OCI-LY3 (cell line): Measurements from ENCODE around the gene TMOD2.

Experiments used
- H2AFZ ChIP-seq: fragments of 200-600, 300-600 bp; shearing (Covaris generic); 2 replicates; pipeline ENCODE4 v1.6.0; 2014; ENCODE audit warnings: antibody characterized with exemption, low read depth, low read length
- H3K27ac ChIP-seq: fragments of 200-600, 300-600 bp; sonication (generic); 2 replicates; pipeline ENCODE4 v1.5.1; 2014; ENCODE audit warnings: mild to moderate bottlenecking, low read length, moderate library complexity, mixed read lengths
- H3K27me3 ChIP-seq: fragments of 200-600, 300-600 bp; sonication (generic); 2 replicates; pipeline ENCODE4 v1.6.1; 2014; ENCODE audit warnings: low read depth, low read length, mixed read lengths
- H3K36me3 ChIP-seq: fragments of 200-600, 300-600 bp; sonication (generic); replicated peaks from 2 replicates; pipeline ENCODE3; 2014; ENCODE audit warnings: low read depth, low read length, mixed read lengths
- H3K4me1 ChIP-seq: fragments of 300-600, 200-600 bp; sonication (generic); 2 replicates; pipeline ENCODE4 v1.6.1; 2014; ENCODE audit warnings: low read length, mixed read lengths
- H3K4me2 ChIP-seq: fragments of 200-600, 300-600 bp; sonication (generic); 2 replicates; pipeline ENCODE4 v1.6.1; 2014; ENCODE audit warnings: low read length, mixed read lengths
- H3K4me3 ChIP-seq: fragments of 300-600, 200-600 bp; sonication (generic); 2 replicates; pipeline ENCODE4 v1.5.1; 2014; ENCODE audit warnings: antibody characterized with exemption, mild to moderate bottlenecking, low read length, moderate library complexity
- H3K79me2 ChIP-seq: fragments of 300-600, 200-600 bp; shearing (Covaris generic); 2 replicates; pipeline ENCODE4 v1.6.1; 2014; ENCODE audit warnings: mild to moderate bottlenecking, low read length, mixed read lengths
- H3K9ac ChIP-seq: fragments of 300-600, 200-600 bp; shearing (Covaris generic); 2 replicates; pipeline ENCODE4 v1.6.0; 2014; ENCODE audit warnings: mild to moderate bottlenecking, low read length, moderate library complexity
- H3K9me3 ChIP-seq: fragments of 200-600, 300-600 bp; shearing (Covaris generic); 2 replicates; pipeline ENCODE4 v1.6.1; 2014; ENCODE audit warnings: low read length, mixed read lengths; ENCODE audit not compliant: insufficient read depth
- H4K20me1 ChIP-seq: fragments of 200-600, 300-600 bp; sonication (generic); 2 replicates; pipeline ENCODE4 v1.6.1; 2016; ENCODE audit warnings: low read length, mixed read lengths; ENCODE audit not compliant: insufficient read depth
- CTCF ChIP-seq: fragments of 200-600, 300-600 bp; sonication (generic); IDR thresholded peaks from 2 replicates; pipeline ENCODE4 v1.5.1; 2014; ENCODE audit warnings: antibody characterized with exemption, low read length, low read depth
- EZH2phosphoT487 ChIP-seq: fragments of 200-600 bp; shearing (Covaris generic); IDR thresholded peaks from 2 replicates; pipeline ENCODE4 v1.6.1; 2018; ENCODE audit warnings: antibody characterized with exemption, mixed run types, low read depth

The TMOD2 gene

DNA sequence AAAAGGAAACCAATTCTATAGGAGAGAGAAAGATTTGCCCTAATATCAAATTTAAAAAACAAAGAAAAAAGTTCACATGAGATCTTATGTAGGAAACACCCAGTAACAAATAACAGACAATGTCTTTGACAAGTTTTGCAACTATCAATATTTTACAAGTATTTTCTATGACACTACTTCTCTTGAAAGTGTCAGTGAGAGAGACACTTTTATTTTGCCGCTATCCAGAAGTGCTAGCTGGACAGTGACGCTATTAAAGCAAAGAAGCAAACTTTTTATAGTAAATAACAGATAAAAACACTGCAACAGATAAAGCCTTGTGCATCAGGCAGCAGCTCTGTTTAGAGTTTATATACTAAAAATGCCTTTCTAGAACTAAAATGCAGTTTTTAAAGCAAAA is 27.2 kb upstream of the TMOD2 start:
- Histone ChIP-seq H3K27me3 (no peaks in the 10 kb centered on the region), H3K9ac (no peak overlapping the region), H3K4me2 (no peak overlapping the region), H4K20me1 (peaks cover 29% of the 10 kb centered on the region), H2AFZ (no peak overlapping the region), H3K4me3 (no peak overlapping the region), H3K36me3 (peaks cover 34% of the 10 kb centered on the region), H3K27ac (no peak overlapping the region), H3K79me2 (peaks cover 39% of the 10 kb centered on the region), H3K9me3 (no peaks in the 10 kb centered on the region), H3K4me1 (peaks cover 30% of the 10 kb centered on the region)
- no peak for TF ChIP-seq EZH2phosphoT487
- no peak for TF ChIP-seq CTCF

DNA sequence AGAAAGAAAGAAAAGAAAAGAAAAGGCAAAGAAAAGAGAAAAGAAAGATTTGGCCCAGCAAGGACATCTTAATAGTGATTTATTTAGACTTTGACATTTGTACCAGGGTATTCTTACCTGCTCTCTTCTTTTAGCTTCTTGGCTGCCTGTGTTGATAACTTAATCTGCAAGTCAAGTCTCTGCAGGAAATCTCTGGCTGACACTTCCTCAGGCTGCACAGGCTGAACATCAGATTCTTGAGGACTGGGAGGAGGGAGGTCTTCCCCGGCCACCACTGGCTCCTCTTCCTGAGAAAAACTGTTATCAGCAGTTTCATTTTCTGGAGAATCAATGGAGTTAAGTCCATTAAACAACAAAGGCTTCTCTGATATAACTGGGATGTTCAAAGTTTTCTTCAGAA is 26.7 kb upstream of the TMOD2 start:
- Histone ChIP-seq H2AFZ (no peak overlapping the region), H3K79me2 (peaks cover 43% of the 10 kb centered on the region), H3K27ac (no peak overlapping the region), H3K4me2 (no peak overlapping the region), H3K27me3 (no peaks in the 10 kb centered on the region), H3K9me3 (no peaks in the 10 kb centered on the region), H3K36me3 (peaks cover 36% of the 10 kb centered on the region), H3K4me1 (peaks cover 31% of the 10 kb centered on the region), H4K20me1 (peaks cover 31% of the 10 kb centered on the region), H3K9ac (no peak overlapping the region), H3K4me3 (no peak overlapping the region)
- TF ChIP-seq EZH2phosphoT487 (no peak), CTCF (no peak)

GRCh38 chr15:51726302-51727073 is 24.9 kb upstream of the TMOD2 start:
- peaks cover 41% of the 10 kb centered on the region for H3K36me3 ChIP-seq
- H3K4me1 ChIP-seq: peaks cover 50% of the 10 kb centered on the region
- H4K20me1 ChIP-seq: peaks cover 40% of the 10 kb centered on the region
- H3K9ac ChIP-seq: no peak overlapping the region
- H3K4me3 ChIP-seq: no peak overlapping the region
- H2AFZ ChIP-seq: no peak overlapping the region
- H3K9me3 ChIP-seq: no peaks in the 10 kb centered on the region
- TF ChIP-seq EZH2phosphoT487: no peak
- no peak for TF ChIP-seq CTCF
- peak overlapping the region; percentile 20 for H3K4me2 ChIP-seq
- no peaks in the 10 kb centered on the region for H3K27me3 ChIP-seq
- peaks cover 62% of the 10 kb centered on the region for H3K79me2 ChIP-seq
- H3K27ac ChIP-seq: no peak overlapping the region

GRCh38 chr15:51727141-51727897 is 24.1 kb upstream of the TMOD2 start:
- no peak overlapping the region for H2AFZ ChIP-seq
- no peak for TF ChIP-seq EZH2phosphoT487
- TF ChIP-seq CTCF: peak; percentile 37
- peaks cover 45% of the 10 kb centered on the region for H4K20me1 ChIP-seq
- no peak overlapping the region for H3K9ac ChIP-seq
- H3K4me2 ChIP-seq: no peak overlapping the region
- peaks cover 32% of the 10 kb centered on the region for H3K36me3 ChIP-seq
- H3K9me3 ChIP-seq: no peaks in the 10 kb centered on the region
- peaks cover 58% of the 10 kb centered on the region for H3K4me1 ChIP-seq
- no peak overlapping the region for H3K4me3 ChIP-seq
- H3K27ac ChIP-seq: no peak overlapping the region
- H3K79me2 ChIP-seq: peaks cover 66% of the 10 kb centered on the region
- no peaks in the 10 kb centered on the region for H3K27me3 ChIP-seq
